Stomach (tissue), 9 donors: ENCODE data around the gene HTR2A. TPM values are rescaled to one million over a fixed set of nuclear protein-coding genes. Genes with fewer than 3 reads are reported as not detected.

Experiments
- DNase-seq, 2 donors: peaks; one replicate each; pipeline versions ENCODE4 v3.0.0 to v3.0.0-alpha.2; 2013 to 2019
- H3K27ac ChIP-seq, 5 donors: fragments of 200-600 bp in 4 of 5; sonication (generic) in 4 of 5; one replicate each; pipeline ENCODE4 v1.5.1; 2013 to 2019; ENCODE audit warnings: mild to moderate bottlenecking in 1 of 5, moderate library complexity in 1 of 5
- H3K27me3 ChIP-seq, 3 donors: fragments of 200-600 bp; sonication (generic); one replicate each; pipeline ENCODE4 v1.5.1; 2017 to 2019; ENCODE audit warnings: mixed run types in 1 of 3
- H3K36me3 ChIP-seq, 4 donors: fragments of 200-600 bp; sonication (generic); 1 replicate in 3 of 4; 2 replicates in 1 of 4; pipeline ENCODE4 v1.5.1; 2016 to 2019
- H3K4me1 ChIP-seq, 4 donors: fragments of 200-600 bp; sonication (generic); one replicate each; pipeline ENCODE4 v1.5.1; 2016 to 2019
- H3K4me3 ChIP-seq, 4 donors: fragments of 200-600 bp; sonication (generic) in 3 of 4; one replicate each; pipeline ENCODE4 v1.5.1; 2016 to 2019; ENCODE audit warnings: mild to moderate bottlenecking in 1 of 4
- H3K9me3 ChIP-seq, 4 donors: fragments of 200-600 bp; sonication (generic); one replicate each; pipeline ENCODE4 v1.5.1; 2016 to 2019
- CTCF ChIP-seq, 7 experiments: fragments of 450-650 bp in 4 of 7; fragments of 200-600 bp in 3 of 7; sonication (generic) in 3 of 7; IDR thresholded peaks; one replicate each; pipeline ENCODE4 v1.5.1; 2016 to 2019; ENCODE audit warnings: antibody characterized with exemption in 7 of 7, control low read depth in 2 of 7, mild to moderate bottlenecking in 1 of 7
- EP300 ChIP-seq: sonication (generic); formaldehyde crosslinking; IDR thresholded peaks from one replicate; pipeline ENCODE4 v1.6.1; 2017; ENCODE audit warnings: antibody characterized with exemption
- POLR2A ChIP-seq, 4 donors: fragments of 450-650 bp; IDR thresholded peaks; one replicate each; pipeline ENCODE4 v1.6.1; 2016; ENCODE audit warnings: antibody characterized with exemption in 4 of 4, control low read depth in 2 of 4, mild to moderate bottlenecking in 1 of 4, moderate library complexity in 1 of 4
- POLR2AphosphoS5 ChIP-seq, 3 donors: sonication (generic); formaldehyde crosslinking; IDR thresholded peaks; one replicate each; pipeline ENCODE4 v1.6.1; 2016; ENCODE audit warnings: antibody characterized with exemption in 3 of 3
- WGBS, 5 donors: extraction: QIAGEN DNeasy Blood & Tissue Kit in 3 of 5; methylation state at CpG; one replicate each; pipeline versions ENCODE4 v1.1.5 to v1.1.7; 2013 to 2018; 5-methylcytosine and 5-hydroxymethylcytosine counted together
- intact Hi-C: fragments of 100-400 bp; cut with DNase I; formaldehyde crosslinking; loops from one replicate; pipeline ENCODE4 v1.15.1; 2023; ENCODE audit warnings: low total_unique reads
- polyA plus RNA-seq, 3 donors: library from polyadenylated mRNA; stranded (reverse); fragments of 200-250 nt; gene quantifications; one replicate each; pipeline ENCODE4 v1.2.3, GENCODE V29; 2013
- total RNA-seq, 5 donors: library from RNA; depleted of rRNA; stranded (reverse); fragments of >200 nt; gene quantifications; one replicate each; pipeline versions ENCODE4 v1.1.0 to v1.2.3, GENCODE V29; 2014 to 2016
- donor health status: healthy with polysubstance abuse.
- donor health status: Bipolar disorder and iron deficiency.
- donor health status: healthy.

The HTR2A gene
- total and polyA plus RNA-seq, 8 donors = 0.33 to 1.8 (median 0.87) TPM; not detected in 3

- TF ChIP-seq EP300 = no peak
- no peak for TF ChIP-seq POLR2AphosphoS5 (IDR thresholded peaks at IDR 0.05)
- TF ChIP-seq POLR2A (IDR thresholded peaks at IDR 0.05) = no peak
- no peak for TF ChIP-seq CTCF (IDR thresholded peaks at IDR 0.05)
- H3K9me3 ChIP-seq = no peaks in the 10 kb centered on the region
- H3K36me3 ChIP-seq = no peaks in the 10 kb centered on the region
- no peaks in the 10 kb centered on the region for H3K27me3 ChIP-seq
- DNase-seq = peak in 1 of 2 donors; percentile 57
- H3K4me1 ChIP-seq = peaks cover 0 to 8% (median 0%) of the 10 kb centered on the region in 4 donors
- H3K27ac ChIP-seq = peak overlapping the region in 1 of 5 donors; percentile 9
- intact Hi-C loops = no loop called here
- 6 to 15% (median 9%) methylated on average over 4 of the region's 4 CpGs for WGBS, 5 donors
- H3K4me3 ChIP-seq = no peak overlapping the region
Measured at GRCh38 chr13:46866150-46866549, 30.7 kb downstream of the HTR2A start.

- WGBS, 5 donors = 34 to 54% (median 41%) methylated on average over 3 of the region's 3 CpGs
- Histone ChIP-seq H3K27ac (no peak overlapping the region), H3K4me3 (no peak overlapping the region), H3K4me1 (peaks cover 0 to 8% (median 0%) of the 10 kb centered on the region in 4 donors), H3K27me3 (no peaks in the 10 kb centered on the region), H3K9me3 (no peaks in the 10 kb centered on the region), H3K36me3 (no peaks in the 10 kb centered on the region)
- intact Hi-C loops = no loop called here
- DNase-seq = no peak
- no peak for TF ChIP-seq CTCF (IDR thresholded peaks at IDR 0.05)
- TF ChIP-seq EP300 = no peak
- no peak for TF ChIP-seq POLR2A (IDR thresholded peaks at IDR 0.05)
- no peak for TF ChIP-seq POLR2AphosphoS5 (IDR thresholded peaks at IDR 0.05)
Measured at GRCh38 chr13:46864941-46865340, 31.9 kb downstream of the HTR2A start.

- H3K27ac ChIP-seq = no peak overlapping the region
- TF ChIP-seq CTCF (IDR thresholded peaks at IDR 0.05) (no peak), EP300 (no peak), POLR2A (IDR thresholded peaks at IDR 0.05) (no peak), POLR2AphosphoS5 (IDR thresholded peaks at IDR 0.05) (no peak)
- H3K36me3 ChIP-seq = no peaks in the 10 kb centered on the region
- no peaks in the 10 kb centered on the region for H3K9me3 ChIP-seq
- no peak overlapping the region for H3K4me3 ChIP-seq
- no peaks in the 10 kb centered on the region for H3K27me3 ChIP-seq
- peaks cover 0 to 8% (median 0%) of the 10 kb centered on the region in 4 donors for H3K4me1 ChIP-seq
- no peak for DNase-seq
- intact Hi-C loops = no loop called here
- 21 to 49% (median 43%) methylated on average over 1 of the region's 1 CpG for WGBS, 5 donors
Measured at GRCh38 chr13:46861959-46862358, 34.9 kb downstream of the HTR2A start.

- no peak for DNase-seq
- TF ChIP-seq CTCF (IDR thresholded peaks at IDR 0.05) = no peak
- no peak for TF ChIP-seq EP300
- TF ChIP-seq POLR2A (IDR thresholded peaks at IDR 0.05) = no peak
- TF ChIP-seq POLR2AphosphoS5 (IDR thresholded peaks at IDR 0.05) = no peak
- no peaks in the 10 kb centered on the region for H3K36me3 ChIP-seq
- H3K4me3 ChIP-seq = no peak overlapping the region
- intact Hi-C loops = no loop called here
- H3K4me1 ChIP-seq = peaks cover 0 to 1% (median 0%) of the 10 kb centered on the region in 4 donors
- no peaks in the 10 kb centered on the region for H3K9me3 ChIP-seq
- no peak overlapping the region for H3K27ac ChIP-seq
- no peaks in the 10 kb centered on the region for H3K27me3 ChIP-seq
Measured at GRCh38 chr13:46860722-46861121, 36.1 kb downstream of the HTR2A start.
